ENCODE data around the gene PCDHGA9.
"Not testable (repeated sequence)": the region's sequence is repeated elsewhere in the genome, so short reads cannot be mapped to it uniquely, and the experiment has no call there.

The PCDHGA9 gene

DNA sequence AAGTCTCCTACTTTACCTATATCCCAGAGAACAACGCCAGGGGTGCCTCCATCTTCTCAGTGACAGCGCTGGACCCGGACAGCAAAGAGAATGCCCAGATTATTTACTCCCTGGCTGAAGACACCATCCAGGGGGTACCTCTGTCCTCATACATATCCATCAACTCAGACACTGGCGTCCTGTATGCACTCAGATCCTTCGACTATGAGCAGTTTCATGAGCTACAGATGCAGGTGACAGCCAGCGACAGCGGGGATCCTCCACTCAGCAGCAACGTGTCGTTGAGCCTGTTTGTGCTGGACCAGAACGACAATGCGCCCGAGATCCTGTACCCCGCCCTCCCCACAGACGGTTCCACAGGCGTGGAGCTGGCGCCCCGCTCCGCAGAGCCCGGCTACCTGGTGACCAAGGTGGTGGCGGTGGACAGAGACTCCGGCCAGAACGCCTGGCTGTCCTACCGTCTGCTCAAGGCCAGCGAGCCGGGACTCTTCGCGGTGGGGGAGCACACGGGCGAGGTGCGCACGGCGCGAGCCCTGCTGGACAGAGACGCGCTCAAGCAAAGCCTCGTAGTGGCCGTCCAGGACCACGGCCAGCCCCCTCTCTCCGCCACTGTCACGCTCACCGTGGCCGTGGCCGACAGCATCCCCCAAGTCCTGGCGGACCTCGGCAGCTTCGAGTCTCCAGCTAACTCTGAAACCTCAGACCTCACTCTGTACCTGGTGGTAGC lies 12.1 kb downstream of the PCDHGA9 start:
- not testable (repeated sequence) for DNase-seq (ENCODE audit: low read depth in 2 of 2)

DNA sequence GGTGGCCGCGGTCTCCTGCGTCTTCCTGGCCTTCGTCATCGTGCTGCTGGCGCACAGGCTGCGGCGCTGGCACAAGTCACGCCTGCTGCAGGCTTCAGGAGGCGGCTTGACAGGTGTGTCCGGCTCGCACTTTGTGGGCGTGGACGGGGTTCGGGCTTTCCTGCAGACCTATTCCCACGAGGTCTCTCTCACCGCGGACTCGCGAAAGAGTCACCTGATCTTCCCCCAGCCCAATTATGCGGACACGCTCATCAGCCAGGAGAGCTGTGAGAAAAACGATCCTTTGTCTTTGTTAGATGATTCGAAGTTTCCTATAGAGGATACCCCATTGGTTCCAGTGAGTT lies 12.7 kb downstream of the PCDHGA9 start:
- not testable (repeated sequence) for DNase-seq (ENCODE audit: low read depth in 2 of 2)

DNA sequence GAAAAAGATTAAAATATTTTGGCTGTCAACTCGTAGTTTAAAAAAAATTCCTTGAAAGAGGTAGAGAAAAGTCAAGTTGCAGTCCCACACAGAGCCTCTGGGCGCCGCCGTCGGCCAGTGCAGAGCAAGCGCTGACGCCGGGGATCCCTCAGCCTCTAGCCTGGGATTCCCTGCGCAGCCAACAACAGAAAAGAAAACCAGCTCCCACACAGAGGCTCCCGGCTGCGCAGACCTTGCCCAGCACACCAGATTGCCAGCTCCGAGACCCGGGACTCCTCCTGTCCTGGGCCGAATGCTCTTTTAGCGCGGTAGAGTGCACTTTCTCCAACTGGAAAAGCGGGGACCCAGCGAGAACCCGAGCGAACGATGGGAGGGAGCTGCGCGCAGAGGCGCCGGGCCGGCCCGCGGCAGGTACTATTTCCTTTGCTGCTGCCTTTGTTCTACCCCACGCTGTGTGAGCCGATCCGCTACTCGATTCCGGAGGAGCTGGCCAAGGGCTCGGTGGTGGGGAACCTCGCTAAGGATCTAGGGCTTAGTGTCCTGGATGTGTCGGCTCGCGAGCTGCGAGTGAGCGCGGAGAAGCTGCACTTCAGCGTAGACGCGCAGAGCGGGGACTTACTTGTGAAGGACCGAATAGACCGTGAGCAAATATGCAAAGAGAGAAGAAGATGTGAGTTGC lies 15.1 kb downstream of the PCDHGA9 start, which contains the start of gene PCDHGB7:
PCDHGB7 (plus strand) TSS at position 184 of the 679 bp plus-strand sequence; CDS start at position 367, 183 bp downstream.
- DNase-seq (ENCODE audit: low read depth in 2 of 2) = not testable (repeated sequence)

DNA sequence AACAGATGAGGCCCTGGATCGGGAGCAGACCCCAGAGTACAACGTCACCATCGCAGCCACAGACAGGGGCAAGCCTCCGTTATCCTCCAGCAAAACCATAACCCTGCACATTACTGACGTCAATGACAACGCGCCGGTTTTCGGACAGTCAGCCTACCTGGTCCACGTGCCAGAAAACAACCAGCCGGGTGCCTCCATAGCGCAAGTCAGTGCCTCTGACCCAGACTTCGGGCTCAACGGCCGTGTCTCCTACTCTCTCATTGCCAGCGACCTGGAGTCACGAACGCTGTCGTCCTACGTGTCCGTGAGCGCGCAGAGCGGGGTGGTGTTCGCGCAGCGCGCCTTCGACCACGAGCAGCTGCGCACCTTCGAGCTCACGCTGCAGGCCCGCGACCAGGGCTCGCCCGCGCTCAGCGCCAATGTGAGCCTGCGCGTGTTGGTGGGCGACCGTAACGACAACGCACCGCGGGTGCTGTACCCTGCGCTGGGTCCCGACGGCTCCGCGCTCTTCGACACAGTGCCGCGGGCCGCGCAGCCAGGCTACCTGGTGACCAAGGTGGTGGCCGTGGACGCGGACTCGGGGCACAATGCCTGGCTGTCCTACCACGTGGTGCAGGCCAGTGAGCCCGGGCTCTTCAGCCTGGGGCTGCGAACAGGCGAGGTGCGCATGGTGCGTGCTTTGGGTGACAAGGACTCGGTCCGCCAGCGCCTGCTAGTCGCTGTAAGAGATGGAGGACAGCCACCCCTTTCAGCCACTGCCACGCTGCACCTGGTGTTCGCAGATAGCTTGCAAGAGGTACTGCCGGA lies 16.7 kb downstream of the PCDHGA9 start:
- no peak for DNase-seq (ENCODE audit: low read depth in 2 of 2)

DNA sequence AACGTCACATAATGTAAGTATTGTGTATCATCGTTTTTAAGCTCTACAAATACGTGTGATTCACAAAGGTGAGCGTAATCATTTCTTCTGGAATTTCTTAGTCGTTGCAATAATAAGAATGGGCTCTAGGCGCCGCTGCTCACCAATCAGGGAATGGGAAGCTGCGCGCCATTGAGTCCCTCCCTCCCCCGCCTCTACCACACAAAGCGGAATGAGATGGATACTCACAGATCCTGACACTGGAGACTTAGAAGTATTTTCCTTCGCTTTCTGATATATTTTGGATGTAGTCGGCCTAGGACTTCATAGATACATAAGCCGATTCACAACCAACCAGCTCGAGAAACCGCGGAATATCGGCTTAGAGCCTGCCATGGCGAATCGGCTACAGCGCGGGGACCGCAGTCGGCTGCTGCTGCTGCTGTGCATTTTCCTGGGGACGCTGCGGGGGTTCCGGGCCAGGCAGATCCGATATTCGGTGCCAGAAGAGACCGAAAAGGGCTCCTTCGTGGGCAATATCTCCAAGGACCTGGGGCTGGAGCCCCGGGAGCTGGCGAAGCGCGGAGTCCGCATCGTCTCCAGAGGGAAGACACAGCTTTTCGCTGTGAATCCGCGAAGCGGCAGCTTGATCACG lies 18.4 kb downstream of the PCDHGA9 start, which contains the start of gene PCDHGA11:
PCDHGA11 (plus strand) TSS at position 197 of the 634 bp plus-strand sequence; CDS start at position 374, 177 bp downstream.
- DNase-seq (ENCODE audit: low read depth in 2 of 2) = no peak

DNA sequence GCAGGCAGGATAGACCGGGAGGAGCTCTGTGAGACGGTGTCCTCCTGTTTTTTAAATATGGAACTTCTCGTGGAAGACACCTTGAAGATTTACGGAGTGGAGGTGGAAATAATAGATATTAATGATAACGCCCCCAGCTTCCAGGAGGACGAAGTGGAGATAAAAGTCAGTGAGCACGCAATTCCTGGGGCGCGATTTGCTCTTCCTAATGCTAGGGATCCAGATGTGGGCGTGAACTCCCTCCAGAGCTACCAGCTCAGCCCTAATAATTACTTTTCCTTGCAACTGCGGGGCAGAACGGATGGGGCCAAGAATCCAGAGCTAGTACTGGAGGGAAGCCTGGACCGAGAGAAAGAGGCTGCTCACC lies 18.9 kb downstream of the PCDHGA9 start:
- no peak for DNase-seq (ENCODE audit: low read depth in 2 of 2)

DNA sequence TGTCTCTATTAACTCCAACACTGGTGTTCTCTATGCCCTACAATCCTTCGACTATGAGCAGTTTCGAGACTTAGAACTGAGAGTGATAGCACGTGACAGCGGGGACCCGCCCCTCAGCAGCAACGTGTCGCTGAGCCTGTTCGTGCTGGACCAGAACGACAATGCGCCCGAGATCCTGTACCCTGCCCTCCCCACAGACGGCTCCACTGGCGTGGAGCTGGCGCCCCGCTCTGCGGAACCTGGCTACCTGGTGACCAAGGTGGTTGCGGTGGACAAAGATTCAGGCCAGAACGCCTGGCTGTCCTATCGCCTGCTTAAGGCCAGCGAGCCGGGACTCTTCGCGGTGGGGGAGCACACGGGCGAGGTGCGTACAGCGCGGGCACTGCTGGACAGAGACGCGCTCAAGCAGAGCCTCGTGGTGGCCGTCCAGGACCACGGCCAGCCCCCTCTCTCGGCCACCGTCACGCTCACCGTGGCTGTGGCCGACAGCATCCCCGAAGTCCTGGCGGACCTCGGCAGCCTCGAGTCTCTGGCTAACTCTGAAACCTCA lies 20.2 kb downstream of the PCDHGA9 start:
- DNase-seq (ENCODE audit: low read depth in 2 of 2) = no peak

DNA sequence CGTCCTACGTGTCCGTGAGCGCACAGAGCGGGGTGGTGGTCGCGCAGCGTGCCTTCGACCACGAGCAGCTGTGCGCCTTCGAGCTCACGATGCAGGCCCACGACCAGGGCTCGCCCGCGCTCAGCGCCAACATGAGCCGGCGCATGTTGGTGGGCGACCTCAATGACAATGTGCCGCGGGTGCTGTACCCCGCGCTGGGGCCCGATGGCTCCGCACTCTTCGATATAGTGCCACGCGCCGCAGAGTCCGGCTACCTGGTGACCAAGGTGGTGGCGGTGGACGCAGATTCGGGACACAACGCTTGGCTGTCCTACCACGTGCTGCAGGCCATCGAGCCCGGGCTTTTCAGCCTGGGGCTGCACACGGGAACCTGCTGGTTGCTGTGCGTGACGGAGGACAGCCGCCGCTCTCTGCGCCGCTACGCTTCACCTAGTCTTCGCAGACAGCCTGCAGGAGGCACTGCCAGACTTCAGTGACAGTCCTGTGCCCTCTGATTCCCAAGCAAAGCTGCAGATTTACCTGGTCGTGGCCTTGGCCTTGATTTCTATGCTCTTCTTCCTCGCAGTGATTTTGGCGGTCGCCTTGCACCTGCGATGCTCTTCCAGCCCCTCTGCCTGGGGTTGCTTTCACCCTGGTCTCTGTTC lies 25.3 kb downstream of the PCDHGA9 start:
- no peak for DNase-seq (ENCODE audit: low read depth in 2 of 2)

DNA sequence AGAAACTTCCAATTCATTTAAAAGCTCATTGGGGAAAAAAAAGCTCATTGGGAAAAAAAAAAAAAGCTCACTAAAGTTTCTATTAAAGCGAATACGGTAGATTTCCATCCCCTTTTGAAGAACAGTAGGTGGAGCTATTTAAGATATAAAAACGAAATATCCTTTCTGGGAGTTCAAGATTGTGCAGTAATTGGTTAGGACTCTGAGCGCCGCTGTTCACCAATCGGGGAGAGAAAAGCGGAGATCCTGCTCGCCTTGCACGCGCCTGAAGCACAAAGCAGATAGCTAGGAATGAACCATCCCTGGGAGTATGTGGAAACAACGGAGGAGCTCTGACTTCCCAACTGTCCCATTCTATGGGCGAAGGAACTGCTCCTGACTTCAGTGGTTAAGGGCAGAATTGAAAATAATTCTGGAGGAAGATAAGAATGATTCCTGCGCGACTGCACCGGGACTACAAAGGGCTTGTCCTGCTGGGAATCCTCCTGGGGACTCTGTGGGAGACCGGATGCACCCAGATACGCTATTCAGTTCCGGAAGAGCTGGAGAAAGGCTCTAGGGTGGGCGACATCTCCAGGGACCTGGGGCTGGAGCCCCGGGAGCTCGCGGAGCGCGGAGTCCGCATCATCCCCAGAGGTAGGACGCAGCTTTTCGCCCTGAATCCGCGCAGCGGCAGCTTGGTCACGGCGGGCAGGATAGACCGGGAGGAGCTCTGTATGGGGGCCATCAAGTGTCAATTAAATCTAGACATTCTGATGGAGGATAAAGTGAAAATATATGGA lies 27.9 kb downstream of the PCDHGA9 start, which contains the start of gene PCDHGA12:
PCDHGA12 (plus strand) TSS at position 176 of the 782 bp plus-strand sequence; CDS start at position 429, 253 bp downstream.
- DNase-seq (ENCODE audit: low read depth in 2 of 2) = no peak

DNA sequence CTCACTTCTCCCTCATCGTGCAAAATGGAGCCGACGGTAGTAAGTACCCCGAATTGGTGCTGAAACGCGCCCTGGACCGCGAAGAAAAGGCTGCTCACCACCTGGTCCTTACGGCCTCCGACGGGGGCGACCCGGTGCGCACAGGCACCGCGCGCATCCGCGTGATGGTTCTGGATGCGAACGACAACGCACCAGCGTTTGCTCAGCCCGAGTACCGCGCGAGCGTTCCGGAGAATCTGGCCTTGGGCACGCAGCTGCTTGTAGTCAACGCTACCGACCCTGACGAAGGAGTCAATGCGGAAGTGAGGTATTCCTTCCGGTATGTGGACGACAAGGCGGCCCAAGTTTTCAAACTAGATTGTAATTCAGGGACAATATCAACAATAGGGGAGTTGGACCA lies 28.7 kb downstream of the PCDHGA9 start:
- no peak for DNase-seq (ENCODE audit: low read depth in 2 of 2)

DNA sequence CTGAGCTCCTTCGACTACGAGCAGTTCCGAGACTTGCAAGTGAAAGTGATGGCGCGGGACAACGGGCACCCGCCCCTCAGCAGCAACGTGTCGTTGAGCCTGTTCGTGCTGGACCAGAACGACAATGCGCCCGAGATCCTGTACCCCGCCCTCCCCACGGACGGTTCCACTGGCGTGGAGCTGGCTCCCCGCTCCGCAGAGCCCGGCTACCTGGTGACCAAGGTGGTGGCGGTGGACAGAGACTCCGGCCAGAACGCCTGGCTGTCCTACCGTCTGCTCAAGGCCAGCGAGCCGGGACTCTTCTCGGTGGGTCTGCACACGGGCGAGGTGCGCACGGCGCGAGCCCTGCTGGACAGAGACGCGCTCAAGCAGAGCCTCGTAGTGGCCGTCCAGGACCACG lies 29.7 kb downstream of the PCDHGA9 start:
- DNase-seq (ENCODE audit: low read depth in 2 of 2) = not testable (repeated sequence)

DNA sequence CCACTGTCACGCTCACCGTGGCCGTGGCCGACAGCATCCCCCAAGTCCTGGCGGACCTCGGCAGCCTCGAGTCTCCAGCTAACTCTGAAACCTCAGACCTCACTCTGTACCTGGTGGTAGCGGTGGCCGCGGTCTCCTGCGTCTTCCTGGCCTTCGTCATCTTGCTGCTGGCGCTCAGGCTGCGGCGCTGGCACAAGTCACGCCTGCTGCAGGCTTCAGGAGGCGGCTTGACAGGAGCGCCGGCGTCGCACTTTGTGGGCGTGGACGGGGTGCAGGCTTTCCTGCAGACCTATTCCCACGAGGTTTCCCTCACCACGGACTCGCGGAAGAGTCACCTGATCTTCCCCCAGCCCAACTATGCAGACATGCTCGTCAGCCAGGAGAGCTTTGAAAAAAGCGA lies 30.1 kb downstream of the PCDHGA9 start:
- DNase-seq (ENCODE audit: low read depth in 2 of 2) = not testable (repeated sequence)

DNA sequence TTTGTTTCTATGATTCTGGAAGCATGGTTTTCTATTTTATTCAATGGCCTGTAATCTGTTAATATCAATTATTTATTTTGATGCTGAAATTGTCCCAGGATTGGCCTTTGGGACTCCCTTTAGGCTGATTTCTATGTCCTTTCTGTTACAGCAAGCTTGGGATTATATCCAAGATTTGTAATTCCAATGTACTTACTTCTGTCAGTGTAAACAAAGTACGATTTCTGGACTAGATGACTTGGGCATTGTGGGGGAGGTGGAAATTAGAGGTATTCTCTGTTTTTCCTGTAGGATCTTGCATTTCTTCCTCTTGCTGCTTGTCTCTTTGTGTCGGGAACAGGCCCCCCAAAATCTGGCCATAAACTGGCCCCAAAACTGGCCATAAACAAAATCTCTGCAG lies 31.4 kb downstream of the PCDHGA9 start:
- no peak for DNase-seq (ENCODE audit: low read depth in 2 of 2)

DNA sequence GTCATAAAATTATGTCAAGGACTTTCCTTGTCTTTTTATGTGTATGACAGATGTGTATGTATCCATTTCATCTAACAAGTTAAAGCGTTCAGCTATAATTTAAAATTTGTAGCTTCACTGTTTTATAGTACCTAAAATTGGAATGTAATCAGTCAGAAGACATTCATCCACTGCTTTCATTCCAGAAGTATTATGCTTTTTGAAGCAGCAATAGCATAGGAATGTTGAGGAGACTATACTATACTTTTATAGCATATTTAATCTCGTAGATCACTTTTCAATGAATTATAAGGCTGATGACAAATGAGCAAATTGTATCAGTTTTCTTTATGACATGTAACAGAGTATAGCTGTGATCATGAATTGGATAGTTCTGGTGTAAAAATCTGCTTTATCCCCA lies 34.6 kb downstream of the PCDHGA9 start:
- DNase-seq (ENCODE audit: low read depth in 2 of 2) = no peak

DNA sequence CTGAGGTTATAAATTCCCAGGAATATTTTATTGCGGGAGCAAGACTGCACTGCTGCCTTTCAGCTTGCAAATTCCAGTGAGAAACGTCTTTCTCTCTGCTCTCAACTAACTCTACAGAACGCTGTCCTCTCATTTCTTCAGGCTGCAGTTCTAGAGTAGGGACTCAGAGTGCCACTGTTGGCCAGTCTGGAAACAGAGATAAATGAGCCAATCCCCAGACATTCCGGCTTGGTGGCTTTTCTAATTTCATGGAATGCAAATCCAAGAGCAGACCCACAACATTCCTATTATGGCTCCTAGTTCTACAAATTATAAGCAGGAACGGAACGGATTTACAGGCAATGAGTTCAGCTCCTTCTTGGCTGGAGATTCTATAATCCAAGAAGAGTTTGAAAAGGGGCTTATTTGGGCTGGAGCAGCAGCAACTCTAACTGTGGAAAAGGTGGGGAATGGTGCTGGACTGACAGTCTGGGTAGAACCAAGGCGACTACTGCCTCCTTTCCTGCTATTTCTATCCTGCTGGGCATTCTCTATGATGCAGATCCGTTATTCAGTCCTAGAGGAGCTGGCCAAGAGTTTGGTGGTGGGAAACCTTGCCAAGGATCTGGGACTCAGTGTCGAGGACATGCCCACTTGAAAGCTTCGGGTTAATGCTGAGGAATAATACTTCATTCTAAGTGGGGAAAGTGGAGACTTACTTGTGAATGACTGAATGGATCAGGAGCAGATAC lies 37.0 kb downstream of the PCDHGA9 start:
- DNase-seq (ENCODE audit: low read depth in 2 of 2) = no peak

DNA sequence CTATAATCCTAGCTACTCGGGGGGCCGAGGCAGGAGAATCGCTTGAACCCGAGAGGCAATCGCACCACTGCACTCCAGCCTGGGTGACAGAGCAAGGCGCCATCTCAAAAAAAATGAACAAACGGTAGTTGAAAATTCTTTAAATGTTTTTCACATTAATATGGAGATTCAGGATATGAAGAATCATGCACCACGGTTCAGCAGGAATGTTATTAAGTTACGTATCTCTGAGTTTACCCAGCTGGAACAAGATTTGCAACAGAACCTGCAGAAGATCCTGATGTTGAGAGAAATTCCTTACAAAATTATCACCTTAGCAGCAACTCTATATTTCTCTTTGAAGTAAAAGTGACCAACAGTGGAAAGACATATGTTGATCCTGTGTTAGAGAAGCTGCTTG lies 37.8 kb downstream of the PCDHGA9 start:
- DNase-seq (ENCODE audit: low read depth in 2 of 2) = no peak

DNA sequence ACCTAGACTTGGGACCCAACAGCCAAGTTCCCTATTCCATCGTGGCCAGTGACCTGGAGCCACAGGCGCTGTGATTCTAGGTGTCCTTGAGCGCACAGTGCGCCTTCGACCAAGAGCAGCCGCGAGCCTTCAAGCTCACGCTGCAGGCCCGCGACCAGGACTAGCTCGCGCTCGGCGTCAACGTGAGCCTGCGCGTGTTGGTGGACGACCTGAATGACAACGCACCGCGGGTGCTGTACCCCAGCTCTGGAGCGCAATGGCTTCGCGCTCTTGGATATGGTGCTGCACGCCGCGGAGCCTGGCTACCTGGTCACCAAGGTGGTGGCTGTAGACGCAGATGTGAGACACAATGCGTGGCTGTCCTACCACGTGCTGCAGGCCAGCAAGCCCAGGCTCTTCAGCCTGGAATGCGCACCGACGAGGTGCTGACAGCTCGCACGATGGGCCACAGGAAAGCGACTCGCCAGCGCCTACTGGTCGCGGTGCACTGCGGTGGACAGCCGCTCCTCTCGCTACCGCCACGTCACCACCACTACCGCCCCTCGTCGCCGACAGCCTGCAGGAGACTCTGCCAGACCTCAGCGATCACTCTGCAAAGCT lies 39.1 kb downstream of the PCDHGA9 start:
- no peak for DNase-seq (ENCODE audit: low read depth in 2 of 2)

Data from stimulated activated CD8-positive, alpha-beta memory T cell treated with anti-CD3 and anti-CD28 coated beads, Interleukin-2, amount 100 ng/mL, for 1 hour (primary cell).